GM12892 (cell line): ENCODE results near the gene TRIM27.
A peak's percentile ranks its signal among the peaks of the same experiment; 100 is the strongest.
"Not testable (repeated sequence)": the region's sequence is repeated elsewhere in the genome, so short reads cannot be mapped to it uniquely, and the experiment has no call there.

Source experiments
- DNase-seq: peaks from one replicate; pipeline ENCODE4 v3.0.0; 2011; ENCODE audit not compliant: insufficient read length
- FAIRE-seq: peaks from 2 replicates; lab custom pipeline; 2011; peaks lifted over from hg19 to GRCh38; lab: Jason Lieb, UNC
- POLR2A ChIP-seq: IDR thresholded peaks from 2 replicates; pipeline ENCODE4 v1.6.1; 2011; ENCODE audit warnings: low read depth, low read length, control low read depth
- POLR2AphosphoS5 ChIP-seq: IDR thresholded peaks from 2 replicates; pipeline ENCODE4 v1.6.1; 2011; ENCODE audit warnings: low read depth, low read length, control low read depth
- TAF1 ChIP-seq: IDR thresholded peaks from 2 replicates; pipeline ENCODE4 v1.6.1; 2011; ENCODE audit warnings: low read depth, mild to moderate bottlenecking, control low read depth, low read length, borderline replicate concordance

TRIM27 gene

GRCh38 chr6:28933069-28933468 lies 9.3 kb upstream of the TRIM27 start:
- DNase-seq (no peak), FAIRE-seq (no peak)
- TF ChIP-seq POLR2AphosphoS5 (no peak), TAF1 (no peak), POLR2A (no peak)

- DNase-seq (no peak), FAIRE-seq (no peak)
- TF ChIP-seq POLR2AphosphoS5 (no peak), TAF1 (no peak), POLR2A (no peak)
Observed at GRCh38 chr6:28929887-28930620, 6.3 kb upstream of the TRIM27 start.

- not testable (repeated sequence) for FAIRE-seq, DNase-seq
Observed at GRCh38 chr6:28929339-28929738, 5.6 kb upstream of the TRIM27 start.

- DNase-seq (no peak), FAIRE-seq (no peak)
- TF ChIP-seq TAF1 (no peak), POLR2A (no peak), POLR2AphosphoS5 (no peak)
Observed at GRCh38 chr6:28927846-28928245, 4.1 kb upstream of the TRIM27 start.

- peak; percentile 61; the same call in 1 of the 2 replicates for TF ChIP-seq POLR2A
- no peak; the same call in 1 of the 2 replicates for TF ChIP-seq POLR2AphosphoS5
- no peak for DNase-seq
Observed at GRCh38 chr6:28922821-28923317, 916 bp downstream of the TRIM27 start.

GRCh38 chr6:28922004-28922820 lies 1.6 kb downstream of the TRIM27 start:
- DNase-seq (no peak), FAIRE-seq (no peak)
- no peak; the same call in 1 of the 2 replicates for TF ChIP-seq POLR2AphosphoS5
- no peak; the same call in 1 of the 2 replicates for TF ChIP-seq POLR2A
- TF ChIP-seq TAF1: no peak

More at GRCh38 chr6:28922821-28923317, 916 bp downstream of the TRIM27 start:
- peak; percentile 5 for FAIRE-seq

GRCh38 chr6:28920281-28920680 lies 3.5 kb downstream of the TRIM27 start:
- FAIRE-seq: no peak
- no peak for DNase-seq
- TF ChIP-seq POLR2AphosphoS5 (no peak), POLR2A (no peak), TAF1 (no peak)

- FAIRE-seq (no peak), DNase-seq (no peak)
- TF ChIP-seq POLR2AphosphoS5 (no peak), TAF1 (no peak), POLR2A (no peak)
Observed at GRCh38 chr6:28914941-28915340, 8.8 kb downstream of the TRIM27 start.

GRCh38 chr6:28910901-28911690 lies 12.7 kb downstream of the TRIM27 start:
- no peak for TF ChIP-seq POLR2AphosphoS5
- no peak for TF ChIP-seq POLR2A
- TF ChIP-seq TAF1: no peak
- no peak for FAIRE-seq
- no peak for DNase-seq

- TF ChIP-seq TAF1 (no peak), POLR2A (no peak), POLR2AphosphoS5 (no peak)
- FAIRE-seq: no peak
Observed at GRCh38 chr6:28907394-28907793, 16.4 kb downstream of the TRIM27 start.

GRCh38 chr6:28906669-28907068 lies 17.1 kb downstream of the TRIM27 start:
- no peak for TF ChIP-seq POLR2AphosphoS5
- TF ChIP-seq POLR2A: no peak
- TF ChIP-seq TAF1: no peak
- FAIRE-seq (no peak), DNase-seq (no peak)

More at GRCh38 chr6:28907394-28907793, 16.4 kb downstream of the TRIM27 start:
- no peak for DNase-seq
